Sigmoid colon (tissue), 7 donors: Measurements from ENCODE around the gene RRM2. TPM values are rescaled to one million over a fixed set of nuclear protein-coding genes. Genes with fewer than 3 reads are reported as not detected.

Source experiments
- DNase-seq: peaks from one replicate; pipeline ENCODE4 v3.0.0-alpha.2; 2019
- H3K27ac ChIP-seq, 4 donors: fragments of 200-600 bp; sonication (generic); one replicate each; pipeline ENCODE4 v1.5.1; 2016 to 2019; ENCODE audit warnings: mild to moderate bottlenecking in 1 of 4
- H3K27me3 ChIP-seq, 3 donors: fragments of 200-600 bp; sonication (generic); one replicate each; pipeline ENCODE4 v1.5.1; 2019; ENCODE audit warnings: mild to moderate bottlenecking in 1 of 3
- H3K36me3 ChIP-seq, 4 donors: fragments of 200-600 bp; sonication (generic); one replicate each; pipeline ENCODE4 v1.5.1; 2016 to 2019
- H3K4me1 ChIP-seq, 4 donors: fragments of 200-600 bp; sonication (generic); one replicate each; pipeline ENCODE4 v1.5.1; 2017 to 2019
- H3K4me3 ChIP-seq, 4 donors: fragments of 200-600 bp; sonication (generic); one replicate each; pipeline ENCODE4 v1.5.1; 2017 to 2019; ENCODE audit warnings: mild to moderate bottlenecking in 2 of 4, moderate library complexity in 1 of 4
- H3K9me3 ChIP-seq, 4 donors: fragments of 200-600 bp in 3 of 4; sonication (generic) in 3 of 4; one replicate each; pipeline versions ENCODE4 v1.5.1 to v1.6.1; 2013 to 2019
- CTCF ChIP-seq, 4 experiments: fragments of 450-650 bp in 3 of 4; fragments of 200-600 bp in 1 of 4; IDR thresholded peaks; one replicate each; pipeline ENCODE4 v1.5.1; 2016 to 2019; ENCODE audit warnings: antibody characterized with exemption in 4 of 4, mild to moderate bottlenecking in 3 of 4, moderate library complexity in 2 of 4
- EP300 ChIP-seq, 4 donors: sonication (generic); formaldehyde crosslinking; IDR thresholded peaks; one replicate each; pipeline ENCODE4 v1.6.1; 2017; ENCODE audit warnings: antibody characterized with exemption in 4 of 4
- POLR2A ChIP-seq, 2 donors: fragments of 450-650 bp; IDR thresholded peaks; one replicate each; pipeline ENCODE4 v1.6.1; 2016; ENCODE audit warnings: antibody characterized with exemption in 2 of 2, mild to moderate bottlenecking in 2 of 2, moderate library complexity in 2 of 2
- POLR2AphosphoS5 ChIP-seq, 4 donors: sonication (generic); formaldehyde crosslinking; IDR thresholded peaks; one replicate each; pipeline ENCODE4 v1.6.1; 2017; ENCODE audit warnings: antibody characterized with exemption in 4 of 4
- WGBS, 2 donors: extraction: QIAGEN DNeasy Blood & Tissue Kit; methylation state at CpG; one replicate each; pipeline ENCODE4 v1.1.7; 2013; 5-methylcytosine and 5-hydroxymethylcytosine counted together
- intact Hi-C: fragments of 100-400 bp; cut with DNase I; formaldehyde crosslinking; loops from one replicate; pipeline ENCODE4 v1.15.1; 2023
- polyA plus RNA-seq, 3 donors: library from polyadenylated mRNA; stranded (reverse); fragments of 200-250 nt; gene quantifications; one replicate each; pipeline ENCODE4 v1.2.3, GENCODE V29; 2013
- total RNA-seq, 4 donors: library from RNA; depleted of rRNA; stranded (reverse); fragments of >200 nt; gene quantifications; one replicate each; pipeline ENCODE4 v1.1.0, GENCODE V29; 2016
- donor health status: healthy with polysubstance abuse.
- donor health status: Bipolar disorder and iron deficiency.
- donor health status: healthy.

The RRM2 gene
- total and polyA plus RNA-seq, 7 donors, result 0.16 to 65.8 (median 6.9) TPM; not detected in 1

- no peak for DNase-seq
- intact Hi-C loops, result no loop called here
- 86 to 88% methylated on average over 18 of the region's 18 CpGs for WGBS, 2 donors
- Histone ChIP-seq H3K27me3 (no peaks in the 10 kb centered on the region), H3K36me3 (no peaks in the 10 kb centered on the region), H3K4me1 (no peaks in the 10 kb centered on the region), H3K27ac (no peak overlapping the region), H3K4me3 (no peak overlapping the region), H3K9me3 (no peaks in the 10 kb centered on the region)
- TF ChIP-seq POLR2A (IDR thresholded peaks at IDR 0.05), result no peak
- no peak for TF ChIP-seq EP300 (IDR thresholded peaks at IDR 0.05)
- no peak for TF ChIP-seq POLR2AphosphoS5 (IDR thresholded peaks at IDR 0.05)
Measured at GRCh38 chr2:10163498-10164486, 41.3 kb downstream of the RRM2 start.

- Histone ChIP-seq H3K27ac (no peak overlapping the region), H3K4me1 (no peaks in the 10 kb centered on the region), H3K27me3 (no peaks in the 10 kb centered on the region), H3K9me3 (no peaks in the 10 kb centered on the region), H3K4me3 (no peak overlapping the region), H3K36me3 (no peaks in the 10 kb centered on the region)
- DNase-seq, result no peak
- WGBS, 2 donors, result 96% methylated on average over 8 of the region's 8 CpGs
- intact Hi-C loops, result no loop called here
- no peak for TF ChIP-seq POLR2AphosphoS5 (IDR thresholded peaks at IDR 0.05)
Measured at GRCh38 chr2:10164601-10165000, 42.1 kb downstream of the RRM2 start.

- Histone ChIP-seq H3K4me1 (peaks cover 0 to under 1% (median under 1%) of the 10 kb centered on the region in 4 donors), H3K36me3 (no peaks in the 10 kb centered on the region), H3K4me3 (no peak overlapping the region), H3K9me3 (no peaks in the 10 kb centered on the region), H3K27me3 (no peaks in the 10 kb centered on the region), H3K27ac (no peak overlapping the region)
- 92 to 95% methylated on average over 11 of the region's 11 CpGs for WGBS, 2 donors
- TF ChIP-seq EP300 (IDR thresholded peaks at IDR 0.05) (no peak), POLR2AphosphoS5 (IDR thresholded peaks at IDR 0.05) (no peak), CTCF (IDR thresholded peaks at IDR 0.05) (no peak), POLR2A (IDR thresholded peaks at IDR 0.05) (no peak)
- DNase-seq, result no peak
- intact Hi-C loops, result no loop called here
Measured at GRCh38 chr2:10165282-10165681, 42.7 kb downstream of the RRM2 start.

GRCh38 chr2:10165861-10166675, 43.5 kb downstream of the RRM2 start:
- Histone ChIP-seq H3K36me3 (no peaks in the 10 kb centered on the region), H3K4me3 (no peak overlapping the region), H3K27me3 (no peaks in the 10 kb centered on the region), H3K27ac (no peak overlapping the region), H3K4me1 (peaks cover 0 to 5% (median 2%) of the 10 kb centered on the region in 4 donors), H3K9me3 (no peaks in the 10 kb centered on the region)
- 94 to 95% methylated on average over 26 of the region's 26 CpGs for WGBS, 2 donors
- intact Hi-C loops, result no loop called here
- DNase-seq, result no peak
- TF ChIP-seq CTCF (IDR thresholded peaks at IDR 0.05) (no peak), POLR2AphosphoS5 (IDR thresholded peaks at IDR 0.05) (no peak), EP300 (IDR thresholded peaks at IDR 0.05) (no peak), POLR2A (IDR thresholded peaks at IDR 0.05) (no peak)

GRCh38 chr2:10166676-10167292, 44.2 kb downstream of the RRM2 start:
- intact Hi-C loops, result no loop called here
- Histone ChIP-seq H3K27me3 (no peaks in the 10 kb centered on the region), H3K4me3 (no peak overlapping the region), H3K9me3 (no peaks in the 10 kb centered on the region), H3K36me3 (no peaks in the 10 kb centered on the region), H3K4me1 (peaks cover 0 to 5% (median 2%) of the 10 kb centered on the region in 4 donors), H3K27ac (no peak overlapping the region)
- no peak for DNase-seq
- TF ChIP-seq POLR2A (IDR thresholded peaks at IDR 0.05) (no peak), POLR2AphosphoS5 (IDR thresholded peaks at IDR 0.05) (no peak), EP300 (IDR thresholded peaks at IDR 0.05) (no peak), CTCF (IDR thresholded peaks at IDR 0.05) (no peak)
- WGBS, 2 donors, result 74 to 86% methylated on average over 18 of the region's 18 CpGs
